Stimulated activated CD8-positive, alpha-beta memory T cell treated with anti-CD3 and anti-CD28 coated beads, Interleukin-7, amount 100 ng/mL, for 4 hours (primary cell): ENCODE data around the gene PTPRD.
"Not testable (repeated sequence)": the region's sequence is repeated elsewhere in the genome, so short reads cannot be mapped to it uniquely, and the experiment has no call there.

Source experiments
- DNase-seq, 2 donors: peaks; one replicate each; pipeline ENCODE4 v3.0.0-alpha.2; 2020; ENCODE audit warnings: low read depth in 2 of 2

The PTPRD gene

DNA sequence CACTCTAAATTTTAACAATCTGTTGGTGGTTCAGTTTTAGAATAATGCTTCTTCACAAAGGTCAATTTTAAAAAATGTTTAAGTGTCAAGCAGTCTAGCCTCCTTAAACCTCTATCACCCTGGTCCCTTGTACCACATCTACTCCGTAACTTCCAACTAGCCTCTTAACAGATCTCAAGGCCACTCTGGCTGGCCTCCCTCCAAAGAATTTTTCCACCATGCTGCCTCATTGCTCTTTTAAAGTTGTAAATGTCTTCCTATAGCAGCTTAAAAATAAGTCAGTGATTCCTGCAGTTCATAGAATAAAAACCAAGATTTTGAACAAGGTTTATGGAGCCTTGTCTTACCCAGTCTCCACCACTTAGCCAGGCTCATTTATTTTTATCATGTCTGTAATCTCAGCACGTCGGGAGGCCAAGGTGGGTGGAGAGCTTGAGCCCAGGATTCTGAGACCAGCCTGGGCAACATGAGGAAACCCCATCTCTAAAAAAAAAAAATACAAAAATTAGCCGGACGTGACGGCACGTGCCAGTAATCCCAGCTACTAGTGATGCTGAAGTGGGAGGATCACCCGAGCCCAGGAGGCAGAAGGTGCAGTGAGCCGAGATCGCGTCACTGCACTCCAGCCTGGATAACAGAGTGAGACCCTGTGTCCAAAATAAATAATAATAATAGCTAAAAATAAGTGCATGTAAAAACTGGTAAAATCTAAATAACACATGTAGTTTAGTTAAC, 1888.4 kb downstream of the PTPRD start:
- no peak for DNase-seq

DNA sequence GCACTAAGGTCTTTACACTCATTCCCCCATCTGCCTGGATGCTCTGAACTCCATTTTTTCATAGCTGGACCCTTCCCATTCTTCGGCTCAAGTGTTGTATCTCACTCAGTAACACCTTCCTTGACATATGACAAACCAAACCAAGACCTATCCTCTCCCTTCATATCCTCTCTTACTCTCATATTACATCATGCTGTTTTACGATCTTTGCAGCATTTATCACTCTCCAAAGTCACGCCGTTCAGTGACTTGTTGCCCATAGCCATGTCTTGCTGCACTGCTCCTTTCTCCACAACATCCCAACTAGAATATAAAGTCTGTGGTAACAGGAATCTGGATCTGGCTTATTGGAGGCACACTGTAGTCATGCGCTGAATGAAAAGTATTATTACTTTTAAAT, 1889.6 kb downstream of the PTPRD start:
- no peak for DNase-seq

DNA sequence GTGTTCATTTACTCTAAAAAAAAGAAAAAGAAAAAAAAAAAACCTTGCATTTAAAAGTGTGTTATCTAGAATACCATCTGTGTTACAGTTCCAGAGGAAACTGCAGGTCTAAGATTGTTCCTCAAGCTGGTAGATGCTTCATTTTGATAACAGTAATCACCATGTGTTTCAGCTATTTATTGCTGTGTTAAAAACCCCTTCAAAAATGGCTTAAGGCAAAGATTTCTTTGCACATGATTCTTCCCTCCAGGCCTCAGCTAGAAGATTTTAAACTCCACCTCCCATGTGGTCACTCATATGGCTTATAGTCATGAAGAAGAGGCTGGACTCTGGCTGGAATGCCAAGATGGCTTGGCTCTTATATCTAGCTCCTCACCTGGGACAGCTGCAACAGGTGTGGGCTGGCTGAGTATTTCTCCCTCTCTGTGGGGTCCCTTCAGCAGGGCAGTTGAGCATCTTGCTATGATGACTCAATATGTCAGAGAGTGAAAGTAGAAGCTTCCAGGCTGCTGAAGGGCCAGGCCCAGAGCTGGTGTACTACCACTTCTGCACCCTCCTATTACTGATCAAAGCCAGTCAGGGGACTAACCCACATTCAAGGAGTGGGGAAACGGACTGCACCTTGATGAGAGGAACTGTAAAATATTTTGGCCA, 1892.8 kb downstream of the PTPRD start:
- DNase-seq: no peak

DNA sequence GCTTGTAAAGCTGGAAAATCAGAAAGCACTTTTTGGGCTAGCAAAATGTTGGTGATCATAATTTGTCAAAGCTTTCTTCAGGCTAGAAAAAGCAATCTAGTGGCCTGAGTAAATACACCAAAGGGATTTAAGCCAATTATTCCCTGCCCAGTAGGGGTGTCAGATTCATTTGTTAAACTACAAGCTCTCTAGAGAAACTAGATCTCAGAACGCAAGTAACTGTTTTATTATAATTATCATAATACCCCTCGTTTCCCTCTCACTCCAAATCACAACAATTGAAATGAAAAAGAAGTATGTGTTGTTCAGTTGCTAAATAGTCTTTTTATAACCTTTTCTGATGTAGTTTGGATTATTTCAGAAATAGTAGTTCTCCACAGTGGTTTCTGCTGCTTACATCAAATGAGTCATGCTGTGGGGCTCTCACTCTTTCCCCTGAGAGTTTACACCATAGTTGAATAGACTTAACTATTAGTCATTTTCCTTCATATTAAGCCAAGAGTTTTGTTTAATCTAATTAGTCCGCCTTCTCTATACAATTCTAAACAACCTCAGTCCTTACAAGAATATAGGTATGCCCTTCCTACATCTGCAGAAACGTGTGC, 1894.6 kb downstream of the PTPRD start:
- no peak for DNase-seq

DNA sequence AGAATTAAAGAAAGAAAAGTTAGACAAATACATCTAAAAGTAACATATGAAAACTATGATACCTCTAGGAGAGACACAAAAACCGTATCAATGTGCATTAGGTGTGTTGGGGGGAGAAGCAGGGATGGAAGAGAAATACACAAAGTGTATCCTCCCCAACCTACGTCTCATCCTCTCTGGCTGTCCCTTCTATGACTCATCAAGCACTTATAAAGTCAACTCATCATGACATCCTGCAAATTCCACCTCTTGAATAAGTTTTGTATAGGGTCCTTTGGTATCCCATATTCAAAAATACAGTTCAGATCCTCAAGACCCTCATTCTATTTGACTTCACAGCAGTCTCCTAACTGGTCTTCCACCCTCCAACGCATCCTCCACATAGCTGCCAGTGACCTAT, 1895.7 kb downstream of the PTPRD start:
- DNase-seq: no peak

DNA sequence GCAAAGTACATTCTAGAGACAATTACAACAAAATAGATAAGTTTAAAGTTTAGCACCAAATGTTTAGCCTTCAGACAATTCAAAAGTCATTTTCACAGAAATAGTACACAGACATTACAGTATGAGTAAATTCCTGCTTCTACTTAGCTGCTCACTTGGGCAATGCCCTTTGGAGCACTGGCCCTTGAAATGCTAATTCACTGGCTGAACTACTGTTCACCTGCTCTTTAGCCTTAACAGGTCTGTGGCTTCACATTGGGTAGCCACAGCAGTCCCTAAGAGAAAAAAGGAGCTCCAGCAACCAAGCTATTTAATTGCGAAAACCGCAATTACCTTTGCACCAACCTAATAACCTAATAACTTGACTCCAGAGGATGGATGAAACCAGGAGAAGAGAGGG, 1897.0 kb downstream of the PTPRD start:
- DNase-seq: no peak

DNA sequence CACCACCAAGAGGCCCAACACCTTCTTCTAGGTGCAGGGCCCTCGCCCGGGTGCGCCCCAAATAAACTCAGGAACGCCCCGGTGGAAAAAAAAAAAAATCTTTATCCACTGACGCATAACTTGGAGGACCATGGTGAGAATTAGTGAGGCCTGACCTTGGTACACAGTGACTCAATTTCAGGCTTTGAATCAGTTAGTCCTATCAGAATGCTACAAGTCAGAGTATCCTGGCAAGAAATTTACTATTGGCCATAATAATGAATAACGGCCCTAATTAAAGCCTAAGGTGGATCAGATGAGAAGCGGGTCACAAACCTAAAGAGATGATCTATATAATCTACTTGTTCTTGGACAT, 1899.0 kb downstream of the PTPRD start:
- DNase-seq: no peak

DNA sequence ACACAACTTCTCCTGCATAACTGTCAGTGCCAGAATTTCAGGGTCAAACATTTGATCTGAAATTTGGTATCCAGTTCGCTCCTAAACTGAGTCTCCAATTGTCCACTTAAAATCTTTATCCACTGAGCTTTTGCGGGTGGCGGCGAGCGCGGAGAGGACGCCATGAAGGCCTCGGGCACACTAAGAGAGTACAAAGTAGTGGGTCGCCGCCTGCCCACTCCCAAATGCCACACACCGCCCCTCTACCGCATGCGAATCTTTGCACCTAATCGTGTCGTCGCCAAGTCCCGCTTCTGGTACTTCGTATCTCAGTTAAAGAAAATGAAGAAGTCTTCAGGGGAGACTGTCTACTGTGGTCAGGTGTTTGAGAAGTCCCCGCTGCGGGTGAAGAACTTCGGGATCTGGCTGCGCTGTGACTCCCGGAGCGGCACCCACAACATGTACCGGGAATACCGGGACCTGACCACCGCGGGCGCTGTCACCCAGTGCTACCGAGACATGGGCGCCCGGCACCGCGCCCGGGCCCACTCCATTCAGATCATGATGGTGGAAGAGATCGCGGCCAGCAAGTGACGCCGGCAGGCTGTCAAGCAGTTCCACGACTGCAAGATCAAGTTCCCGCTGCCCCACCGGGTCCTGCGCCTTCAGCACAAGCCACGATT, 1899.5 kb downstream of the PTPRD start:
- DNase-seq: no peak

DNA sequence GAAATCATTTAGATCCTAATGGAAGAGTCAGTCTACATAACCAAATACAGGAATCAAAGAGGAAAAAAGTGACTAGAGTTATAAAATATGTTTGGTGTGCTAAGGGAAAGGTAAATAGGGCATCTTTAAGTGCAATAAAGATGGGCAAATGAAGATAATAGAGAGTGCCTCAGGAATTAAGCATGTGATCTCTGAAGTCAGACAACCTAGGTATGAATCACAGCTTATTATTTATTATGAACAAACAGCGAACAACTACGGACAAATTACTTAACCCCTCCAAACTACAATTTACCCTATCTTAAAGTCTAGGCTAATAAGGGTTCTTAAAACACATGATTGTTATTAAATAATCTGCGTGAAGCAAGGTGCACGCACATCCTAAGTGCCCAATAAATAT, 1903.1 kb downstream of the PTPRD start:
- DNase-seq: no peak

DNA sequence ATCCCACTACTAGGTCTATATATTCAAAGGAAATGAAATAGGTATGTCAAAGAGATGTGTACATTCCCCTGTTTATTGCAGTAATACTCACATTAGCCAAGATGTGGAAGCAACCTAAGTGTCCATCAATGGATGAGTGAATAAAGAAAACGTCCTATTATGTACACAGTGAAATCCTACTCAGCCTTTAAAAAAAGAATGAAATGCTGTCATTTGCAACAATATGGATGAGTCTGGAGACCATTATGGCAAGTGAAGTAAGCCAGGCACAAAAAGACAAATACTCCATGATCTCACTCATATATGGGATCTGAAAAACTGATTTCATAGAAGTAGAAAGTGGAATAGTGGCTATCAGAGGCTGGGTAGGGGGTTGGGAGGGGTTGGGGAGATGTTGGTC, 1904.1 kb downstream of the PTPRD start:
- no peak for DNase-seq

DNA sequence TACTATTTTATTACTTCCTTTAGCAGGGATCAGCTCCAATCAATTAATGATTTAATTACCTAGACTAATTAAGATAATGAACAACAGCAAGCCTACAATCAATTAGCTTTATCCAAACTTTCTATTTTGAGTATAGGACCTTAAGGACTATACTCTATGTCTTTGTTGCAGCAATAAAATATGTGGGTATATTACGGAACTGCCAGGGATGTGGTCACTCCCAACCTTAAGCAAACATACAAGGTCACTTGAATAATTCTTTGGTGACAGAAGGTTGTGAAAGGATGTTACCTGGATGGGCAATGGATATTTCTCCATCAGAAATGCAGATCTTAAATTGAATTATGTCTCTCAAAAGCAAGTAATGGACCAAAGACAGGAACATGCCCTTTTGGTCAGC, 1905.8 kb downstream of the PTPRD start:
- DNase-seq: no peak

DNA sequence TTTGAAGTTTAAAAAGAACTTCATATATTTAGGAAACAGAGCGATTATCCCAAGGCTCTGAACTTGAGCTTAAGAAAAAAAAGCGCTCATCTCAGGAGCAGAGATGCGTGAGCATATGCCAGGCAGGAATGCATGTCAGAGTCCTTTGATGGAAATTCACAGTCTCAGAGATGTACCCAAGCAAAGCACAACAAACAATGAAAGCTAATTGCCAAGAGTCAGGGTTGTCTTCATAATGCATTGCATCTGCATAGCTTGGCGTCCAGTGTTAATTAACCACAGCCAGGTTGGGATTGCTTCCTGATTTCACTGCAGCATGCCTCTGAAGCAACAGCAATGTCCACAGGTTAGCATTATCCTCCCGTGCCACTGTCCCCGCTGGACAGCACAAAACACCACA, 1906.3 kb downstream of the PTPRD start:
- no peak for DNase-seq

DNA sequence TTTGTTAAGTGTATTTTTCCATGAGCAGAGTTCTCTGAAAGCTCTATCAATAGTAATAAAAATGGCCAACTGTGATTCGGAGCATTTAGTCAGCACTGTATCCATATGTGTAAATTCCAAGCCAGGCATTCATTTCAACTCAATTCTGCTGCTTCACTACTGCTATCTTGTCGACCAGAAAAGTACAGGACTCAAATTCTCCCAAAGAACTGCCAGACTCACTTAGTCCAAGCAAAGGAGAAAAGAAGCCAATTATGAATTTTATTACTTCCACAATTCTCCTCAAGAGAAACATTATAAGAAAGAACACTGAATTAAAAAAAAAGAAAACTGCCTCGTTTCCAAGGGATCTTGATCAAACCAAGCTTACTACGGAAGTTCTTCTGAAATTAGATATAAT, 1906.9 kb downstream of the PTPRD start:
- no peak for DNase-seq

DNA sequence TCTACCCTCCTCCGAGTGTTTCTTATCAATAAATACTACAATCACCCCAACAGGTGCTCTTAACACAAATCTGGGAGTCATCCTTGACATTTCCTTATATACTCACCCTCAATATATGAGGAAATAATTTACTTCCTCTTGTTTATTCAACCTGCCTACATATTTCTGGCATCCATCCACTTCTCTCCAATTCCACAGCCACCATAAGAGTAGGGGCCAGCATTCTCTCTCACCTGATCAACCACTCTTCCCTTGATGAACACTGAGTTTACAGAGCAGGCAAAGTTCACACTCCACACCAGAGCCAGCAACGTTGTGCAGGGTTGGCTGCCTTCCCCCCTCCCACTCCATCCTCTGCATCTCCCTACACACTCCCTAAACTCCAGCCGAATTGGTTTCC, 1908.9 kb downstream of the PTPRD start:
- DNase-seq: no peak

DNA sequence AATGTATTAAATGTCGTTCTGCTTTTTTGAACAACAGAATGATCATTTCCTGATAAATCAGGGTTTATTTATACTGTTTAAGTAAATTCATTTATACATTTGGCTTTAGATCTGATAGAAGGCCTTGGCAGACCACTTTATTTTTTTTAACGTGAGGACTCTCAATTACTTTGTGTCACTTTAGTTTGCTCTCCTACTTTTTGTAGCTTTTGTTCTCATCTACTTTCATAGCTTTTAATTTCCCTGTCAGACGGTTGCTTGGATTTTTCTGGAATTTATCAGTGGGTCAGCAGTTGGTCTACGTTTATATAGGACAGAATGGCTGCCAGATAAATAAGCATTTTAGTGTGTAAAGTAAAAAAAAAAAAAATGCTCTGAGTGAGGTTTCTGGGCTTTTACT, 1910.9 kb downstream of the PTPRD start:
- no peak for DNase-seq

DNA sequence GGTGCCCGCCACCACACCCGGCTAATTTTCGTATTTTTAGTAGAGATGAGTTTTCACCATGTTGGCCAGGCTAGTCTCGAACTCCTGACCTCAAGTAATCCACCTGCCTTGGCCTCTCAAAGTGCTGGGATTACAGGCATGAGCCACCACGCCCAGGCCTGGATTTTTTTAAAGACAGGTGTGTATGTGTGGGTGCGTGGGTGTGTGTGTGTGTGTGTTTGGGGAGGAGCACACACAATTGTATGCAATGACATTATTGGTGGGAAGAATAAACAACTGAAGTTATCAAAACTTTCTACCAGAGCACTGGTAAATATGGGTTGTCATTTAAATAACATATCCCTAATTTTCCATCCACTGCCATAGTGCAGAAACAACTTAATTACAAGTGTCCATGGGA, 1915.2 kb downstream of the PTPRD start:
- not testable (repeated sequence) for DNase-seq

DNA sequence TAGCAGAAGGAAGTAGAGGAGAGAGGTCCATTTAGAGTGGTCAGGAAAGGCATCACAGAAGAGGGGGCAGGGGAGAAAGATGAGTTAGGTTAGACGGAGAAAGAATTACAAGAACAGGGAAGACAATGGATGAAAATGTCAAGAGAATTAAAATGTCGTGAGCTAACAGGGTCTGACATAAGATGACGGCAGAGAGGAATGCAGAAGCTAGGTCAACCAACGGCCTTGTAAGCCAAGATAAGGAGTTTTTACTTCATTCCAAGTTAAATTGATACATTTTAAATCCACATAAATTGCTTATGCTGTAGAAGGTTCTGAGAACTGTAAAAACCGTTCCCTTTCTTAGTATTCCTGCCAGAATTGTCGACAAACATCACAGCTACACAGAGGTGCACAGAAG, 1916.3 kb downstream of the PTPRD start:
- no peak for DNase-seq

DNA sequence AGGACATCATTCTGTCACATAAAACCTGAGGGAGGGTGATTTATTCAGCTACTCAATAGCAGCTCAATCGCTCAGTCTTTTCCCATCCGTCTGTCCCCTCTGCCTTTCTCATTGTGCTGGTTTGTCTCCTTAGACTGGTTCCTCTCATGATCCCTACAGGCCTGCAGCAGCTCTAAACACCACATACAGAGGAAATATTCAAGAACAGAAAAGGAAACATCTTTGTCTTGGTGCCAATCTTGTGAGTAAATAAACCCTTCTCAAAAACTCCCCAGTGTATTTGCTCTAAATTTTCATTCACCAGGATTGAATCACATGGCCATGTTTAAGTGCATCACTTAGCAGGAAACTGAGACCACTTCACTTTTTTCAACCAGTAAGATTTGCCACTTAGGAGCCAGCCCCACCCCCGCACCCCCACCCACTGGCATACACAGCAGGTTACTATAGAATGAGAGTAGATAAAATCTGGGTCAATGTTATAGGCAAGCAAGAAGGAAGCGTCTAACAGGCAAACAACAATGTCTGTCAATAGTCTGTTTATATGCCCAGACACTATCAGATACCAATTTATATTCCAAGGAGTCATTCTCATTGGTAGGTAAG, 1917.7 kb downstream of the PTPRD start:
- DNase-seq: no peak

DNA sequence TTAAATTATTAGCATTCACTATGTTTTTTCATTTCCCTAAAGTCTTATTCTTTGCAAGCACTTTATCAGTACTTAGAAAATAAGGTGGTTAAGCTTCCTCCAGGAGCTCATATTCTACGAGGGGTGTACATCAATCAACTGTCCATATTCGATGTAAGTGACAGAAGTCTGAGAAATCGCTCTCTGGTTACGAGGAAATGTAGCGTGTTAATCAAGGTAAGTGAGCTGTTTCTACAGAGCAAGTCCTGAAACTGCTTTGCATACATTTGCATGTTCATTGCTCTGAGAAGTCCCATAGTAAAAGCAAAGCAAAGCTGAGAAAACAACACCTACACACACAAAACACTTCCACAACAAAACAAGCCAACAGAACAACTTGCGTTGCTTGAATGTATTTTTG, 1919.3 kb downstream of the PTPRD start:
- DNase-seq: no peak

DNA sequence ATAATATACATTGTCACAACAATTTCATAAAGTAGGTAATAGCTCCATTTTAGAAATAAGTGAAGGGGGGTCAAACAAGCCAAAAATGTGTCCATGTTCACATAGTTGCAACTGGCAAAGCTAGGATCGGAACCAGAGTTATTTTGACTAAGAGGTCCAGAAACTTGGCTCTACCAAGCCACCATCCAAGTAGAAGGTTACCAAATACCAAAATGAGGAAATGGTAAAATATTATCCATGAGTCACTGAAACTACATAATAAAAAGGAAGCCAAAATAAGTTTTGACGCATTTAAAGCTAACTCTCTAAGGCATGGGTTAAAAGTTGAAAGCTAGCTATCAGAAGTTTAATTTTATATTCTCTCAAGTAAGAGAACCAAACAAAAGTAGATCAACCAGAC, 1926.3 kb downstream of the PTPRD start:
- DNase-seq: no peak

DNA sequence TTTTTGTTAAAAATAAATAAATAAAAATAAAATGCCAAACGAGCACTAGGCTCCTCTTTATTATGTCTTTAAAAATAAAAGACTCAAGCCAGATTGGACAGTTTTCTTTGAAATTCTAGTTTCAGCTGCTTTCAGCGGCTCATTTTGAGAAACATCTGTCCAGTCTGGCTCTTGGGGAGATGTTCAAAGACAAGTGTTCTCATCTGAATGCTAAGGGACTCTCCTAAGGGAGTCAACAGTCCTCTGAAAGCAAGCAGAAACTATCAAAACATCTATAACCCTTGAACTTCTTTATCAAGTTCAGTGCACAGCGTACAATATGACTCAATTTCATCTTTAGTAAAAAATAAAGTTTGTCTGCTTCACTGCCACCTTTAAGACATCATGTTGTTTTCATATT, 1927.0 kb downstream of the PTPRD start:
- no peak for DNase-seq

DNA sequence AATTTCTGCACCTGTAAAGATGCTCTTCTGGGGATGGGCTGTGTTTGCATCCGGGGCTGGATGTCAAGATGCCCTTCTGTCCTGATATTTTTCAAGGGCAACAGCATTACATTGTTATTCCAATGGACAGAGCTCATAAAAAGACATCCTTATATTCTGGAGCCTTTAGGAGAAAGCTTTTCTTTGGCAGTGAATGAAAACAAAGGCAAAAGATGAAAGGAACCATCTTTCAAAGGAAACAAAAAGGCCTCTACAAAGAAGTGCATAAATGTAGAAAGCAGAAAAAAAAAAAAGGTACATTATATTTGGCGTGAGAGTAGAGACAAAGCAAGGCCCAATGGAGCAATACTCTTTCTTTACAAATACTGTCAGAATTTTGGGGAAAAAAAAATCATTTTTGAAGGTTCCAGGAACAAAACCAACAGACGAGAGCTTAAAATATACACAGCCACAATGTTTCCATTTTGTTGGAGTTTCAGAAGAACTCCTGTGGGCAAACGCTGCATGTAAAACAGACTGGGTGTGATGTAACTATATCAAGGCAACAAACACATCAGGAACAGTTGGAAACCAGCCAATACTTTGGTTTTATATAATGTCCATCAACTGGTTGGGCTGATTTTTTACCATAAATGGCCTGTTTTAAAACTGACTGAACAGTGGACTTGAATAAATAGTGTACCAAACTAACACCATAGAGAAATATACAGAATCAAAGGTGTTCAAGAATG, 1927.7 kb downstream of the PTPRD start:
- DNase-seq: no peak
